Measurements from ENCODE around the gene SLC17A1. TPM values are rescaled to one million over a fixed set of nuclear protein-coding genes. Genes with fewer than 3 reads are reported as not detected.

SLC17A1 gene
- total RNA-seq, 3 donors from 2014 or later = not detected

- no peak for DNase-seq (ENCODE audit: low spot score in 2 of 2)
- no peak for TF ChIP-seq POLR2A (IDR thresholded peaks at IDR 0.05)
- TF ChIP-seq CTCF (IDR thresholded peaks at IDR 0.05) = no peak
- no peak for TF ChIP-seq POLR2AphosphoS5 (IDR thresholded peaks at IDR 0.05)
- intact Hi-C loops (cut with DNase I; ENCODE audit: low total_unique reads) = no loop called here
- no peak overlapping the region for H3K4me3 ChIP-seq
- H3K27me3 ChIP-seq = no peaks in the 10 kb centered on the region
- H3K9me3 ChIP-seq = no peaks in the 10 kb centered on the region
- no peak overlapping the region for H3K27ac ChIP-seq
- H3K36me3 ChIP-seq = no peaks in the 10 kb centered on the region
- no peaks in the 10 kb centered on the region for H3K4me1 ChIP-seq
These were observed 15.6 kb downstream of the SLC17A1 start for GRCh38 chr6:25816252-25816651.

- Histone ChIP-seq H3K4me3 (no peak overlapping the region), H3K4me1 (no peaks in the 10 kb centered on the region), H3K36me3 (no peaks in the 10 kb centered on the region), H3K27ac (no peak overlapping the region), H3K27me3 (no peaks in the 10 kb centered on the region), H3K9me3 (no peaks in the 10 kb centered on the region)
- intact Hi-C loops (cut with DNase I; ENCODE audit: low total_unique reads) = no loop called here
- no peak for DNase-seq (ENCODE audit: low spot score in 2 of 2)
- TF ChIP-seq POLR2AphosphoS5 (IDR thresholded peaks at IDR 0.05) = no peak
- no peak for TF ChIP-seq POLR2A (IDR thresholded peaks at IDR 0.05)
- TF ChIP-seq CTCF (IDR thresholded peaks at IDR 0.05) = no peak
These were observed 16.7 kb downstream of the SLC17A1 start for GRCh38 chr6:25815194-25815593.

GRCh38 chr6:25804804-25805203, 27.0 kb downstream of the SLC17A1 start:
- no peaks in the 10 kb centered on the region for H3K4me1 ChIP-seq
- intact Hi-C loops (cut with DNase I; ENCODE audit: low total_unique reads) = no loop called here
- TF ChIP-seq POLR2A (IDR thresholded peaks at IDR 0.05) (no peak), CTCF (IDR thresholded peaks at IDR 0.05) (no peak), POLR2AphosphoS5 (IDR thresholded peaks at IDR 0.05) (no peak)
- H3K9me3 ChIP-seq = no peaks in the 10 kb centered on the region
- no peaks in the 10 kb centered on the region for H3K27me3 ChIP-seq
- no peak for DNase-seq (ENCODE audit: low spot score in 2 of 2)
- no peak overlapping the region for H3K4me3 ChIP-seq
- H3K27ac ChIP-seq = no peak overlapping the region
- no peaks in the 10 kb centered on the region for H3K36me3 ChIP-seq

GRCh38 chr6:25801436-25801835, 30.4 kb downstream of the SLC17A1 start:
- Histone ChIP-seq H3K4me3 (no peak overlapping the region), H3K9me3 (no peaks in the 10 kb centered on the region), H3K4me1 (no peaks in the 10 kb centered on the region), H3K27me3 (no peaks in the 10 kb centered on the region), H3K36me3 (no peaks in the 10 kb centered on the region), H3K27ac (no peak overlapping the region)
- intact Hi-C loops (cut with DNase I; ENCODE audit: low total_unique reads) = no loop called here
- TF ChIP-seq CTCF (IDR thresholded peaks at IDR 0.05) = no peak
- TF ChIP-seq POLR2A (IDR thresholded peaks at IDR 0.05) = no peak
- TF ChIP-seq POLR2AphosphoS5 (IDR thresholded peaks at IDR 0.05) = no peak
- no peak for DNase-seq (ENCODE audit: low spot score in 2 of 2)

GRCh38 chr6:25794784-25795183, 37.1 kb downstream of the SLC17A1 start:
- Histone ChIP-seq H3K27ac (no peak overlapping the region), H3K9me3 (no peaks in the 10 kb centered on the region), H3K36me3 (no peaks in the 10 kb centered on the region), H3K4me1 (no peaks in the 10 kb centered on the region), H3K4me3 (no peak overlapping the region), H3K27me3 (no peaks in the 10 kb centered on the region)
- TF ChIP-seq CTCF (IDR thresholded peaks at IDR 0.05) (no peak), POLR2A (IDR thresholded peaks at IDR 0.05) (no peak), POLR2AphosphoS5 (IDR thresholded peaks at IDR 0.05) (no peak)
- DNase-seq (ENCODE audit: low spot score in 2 of 2) = no peak
- intact Hi-C loops (cut with DNase I; ENCODE audit: low total_unique reads) = no loop called here
